ENCODE measurements around the gene GORAB. TPM values are rescaled to one million over a fixed set of nuclear protein-coding genes. Genes with fewer than 3 reads are reported as not detected.

GORAB gene
- total RNA-seq, 2 experiments from 2014 or later: 8.2 to 9.5 TPM

DNA sequence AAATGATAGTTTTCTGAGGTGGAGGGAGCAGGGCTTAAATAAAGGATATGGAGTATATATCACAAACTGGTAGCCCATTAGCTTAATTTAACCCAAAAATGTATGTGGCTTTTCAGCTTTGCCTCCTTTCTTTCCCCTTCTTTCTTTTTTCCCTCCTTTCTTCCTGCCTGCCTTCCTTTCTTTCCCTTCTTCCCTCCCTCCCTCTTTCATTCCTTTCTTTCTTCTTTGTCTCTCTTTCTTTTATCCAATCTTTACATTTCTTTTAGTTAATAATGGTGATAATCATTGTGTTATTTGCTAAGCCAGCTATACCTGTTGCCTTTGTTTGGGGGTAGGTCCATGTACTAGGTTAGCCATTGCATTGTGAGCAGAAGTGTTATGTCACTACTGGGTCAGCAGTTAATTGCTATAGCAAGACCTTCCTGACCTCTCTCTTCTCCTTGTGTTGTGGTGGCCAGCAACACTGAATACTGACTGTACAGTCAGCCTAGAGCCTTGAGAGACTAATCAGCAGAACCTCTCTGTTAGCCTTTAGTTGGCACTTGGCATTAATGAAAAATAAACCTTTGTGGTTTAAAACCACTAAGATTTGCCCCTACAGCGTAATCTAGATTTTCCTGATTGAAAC lies 5.1 kb downstream of the GORAB start:
- peaks cover 14% of the 10 kb centered on the region for H3K4me1 Mint-ChIP-seq (ENCODE audit: low read depth)
- intact Hi-C loops (cut with micrococcal nuclease): loop anchor here (10.0 kb wide), 1 partner anchor 462 kb away; the partner anchor contains the start of gene KIFAP3
- CTCF ChIA-PET: no interaction called here
- no peaks in the 10 kb centered on the region for H3K9me3 Mint-ChIP-seq
- peaks cover 40% of the 10 kb centered on the region for H3K36me3 Mint-ChIP-seq (ENCODE audit: low read depth)
- no peak for TF ChIP-seq CTCF (IDR thresholded peaks at IDR 0.05)
- H3K4me3 Mint-ChIP-seq: no peak overlapping the region
- H3K27ac Mint-ChIP-seq: no peak overlapping the region
- no peak for ATAC-seq
- POLR2A ChIA-PET: no interaction called here
- no peak for DNase-seq
- H3K27me3 Mint-ChIP-seq: no peaks in the 10 kb centered on the region

DNA sequence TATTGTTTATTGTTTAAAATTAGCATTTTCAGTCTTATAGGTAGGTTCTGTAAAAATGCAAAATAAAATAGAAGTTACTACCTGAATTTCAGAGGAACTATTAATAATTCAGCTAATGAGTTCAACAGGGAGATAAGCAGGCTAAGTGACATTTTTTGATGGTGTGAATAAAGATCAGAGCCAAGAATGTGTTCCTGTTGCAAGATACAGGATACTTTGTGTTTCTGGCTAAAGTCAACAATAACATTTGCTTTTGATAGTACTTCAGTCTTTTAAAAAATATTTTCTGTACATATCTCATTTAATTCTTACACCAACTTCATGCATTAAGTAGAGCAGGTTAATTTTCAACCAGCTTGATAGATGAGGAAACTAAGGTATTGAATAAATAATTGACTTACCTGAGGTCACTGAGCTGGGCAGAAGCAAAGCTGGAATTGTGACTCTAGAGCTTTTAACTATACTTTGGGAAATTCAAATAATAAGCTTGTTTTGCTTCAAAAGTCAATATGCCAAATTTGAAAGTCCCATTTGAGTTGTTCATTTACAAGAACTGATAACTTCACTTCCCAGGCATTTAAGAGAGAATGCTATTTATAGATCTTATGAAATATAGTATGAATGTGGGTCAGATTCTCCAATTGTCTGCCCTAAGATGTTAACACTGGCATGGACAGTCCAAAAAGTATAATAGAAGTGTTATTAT lies 6.0 kb downstream of the GORAB start:
- Mint-ChIP-seq H3K36me3 (ENCODE audit: low read depth) (peaks cover 43% of the 10 kb centered on the region), H3K4me1 (ENCODE audit: low read depth) (peaks cover 14% of the 10 kb centered on the region), H3K27ac (no peak overlapping the region), H3K27me3 (no peaks in the 10 kb centered on the region), H3K4me3 (no peak overlapping the region), H3K9me3 (no peaks in the 10 kb centered on the region)
- ATAC-seq: no peak
- CTCF ChIA-PET: no interaction called here
- intact Hi-C loops (cut with micrococcal nuclease): loop anchor here (10.0 kb wide), 1 partner anchor 463 kb away; the partner anchor contains the start of gene KIFAP3
- POLR2A ChIA-PET: no interaction called here
- DNase-seq: no peak
- no peak for TF ChIP-seq CTCF (IDR thresholded peaks at IDR 0.05)

- Mint-ChIP-seq H3K4me1 (ENCODE audit: low read depth) (peaks cover 14% of the 10 kb centered on the region), H3K36me3 (ENCODE audit: low read depth) (peaks cover 49% of the 10 kb centered on the region)
- POLR2A ChIA-PET: no interaction called here
Observed at GRCh38 chr1:170538687-170539086, 6.7 kb downstream of the GORAB start.

GRCh38 chr1:170539154-170539553 lies 7.2 kb downstream of the GORAB start:
- Mint-ChIP-seq H3K27ac (peak overlapping the region; percentile 38), H3K4me3 (no peak overlapping the region), H3K36me3 (ENCODE audit: low read depth) (peaks cover 53% of the 10 kb centered on the region), H3K27me3 (no peaks in the 10 kb centered on the region), H3K4me1 (ENCODE audit: low read depth) (peaks cover 14% of the 10 kb centered on the region), H3K9me3 (no peaks in the 10 kb centered on the region)
- no peak for TF ChIP-seq CTCF (IDR thresholded peaks at IDR 0.05)
- ATAC-seq (no peak), DNase-seq (no peak)
- CTCF ChIA-PET: no interaction called here
- intact Hi-C loops (cut with micrococcal nuclease): loop anchor here (10.0 kb wide), 1 partner anchor 464 kb away; the partner anchor contains the start of gene KIFAP3
- POLR2A ChIA-PET: no interaction called here

More at GRCh38 chr1:170538687-170539086, 6.7 kb downstream of the GORAB start:
- Mint-ChIP-seq H3K4me3 (no peak overlapping the region), H3K27ac (no peak overlapping the region), H3K27me3 (no peaks in the 10 kb centered on the region), H3K9me3 (no peaks in the 10 kb centered on the region)
- intact Hi-C loops (cut with micrococcal nuclease): loop anchor here (10.0 kb wide), 1 partner anchor 464 kb away; the partner anchor contains the start of gene KIFAP3
- no peak for ATAC-seq
- CTCF ChIA-PET: no interaction called here
- no peak for DNase-seq
- TF ChIP-seq CTCF (IDR thresholded peaks at IDR 0.05): no peak

DNA sequence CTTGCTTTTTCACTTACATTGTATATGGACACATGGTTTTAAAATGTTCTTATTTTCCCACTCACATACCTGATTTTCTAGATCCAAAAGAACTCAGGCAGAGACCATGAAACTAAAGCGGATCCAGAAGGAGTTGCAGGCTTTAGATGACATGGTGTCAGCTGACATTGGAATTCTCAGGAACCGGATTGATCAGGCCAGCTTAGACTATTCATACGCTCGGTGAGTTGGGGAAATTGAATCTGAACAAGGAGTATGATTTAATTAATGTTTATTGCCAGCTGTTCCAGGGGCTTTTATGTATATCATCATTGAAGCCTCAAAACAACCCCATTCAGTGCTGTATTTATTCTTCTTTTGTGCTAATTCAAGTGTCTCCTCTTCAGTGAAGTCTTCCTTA lies 12.7 kb downstream of the GORAB start:
- intact Hi-C loops (cut with micrococcal nuclease): no loop called here
- peaks cover 5% of the 10 kb centered on the region for H3K4me1 Mint-ChIP-seq (ENCODE audit: low read depth)
- H3K4me3 Mint-ChIP-seq: no peak overlapping the region
- H3K27ac Mint-ChIP-seq: no peak overlapping the region
- CTCF ChIA-PET: interaction anchor here (1.4 kb wide), 1 partner anchor 13 kb away, joined by 5 read pairs; the partner anchor contains the start of gene GORAB
- no peaks in the 10 kb centered on the region for H3K27me3 Mint-ChIP-seq
- peaks cover 67% of the 10 kb centered on the region for H3K36me3 Mint-ChIP-seq (ENCODE audit: low read depth)
- DNase-seq (no peak), ATAC-seq (no peak)
- H3K9me3 Mint-ChIP-seq: peaks cover 2% of the 10 kb centered on the region
- POLR2A ChIA-PET: interaction anchor here (1.7 kb wide), 1 partner anchor 13 kb away, joined by 4 read pairs; no protein-coding TSS in a partner anchor
- TF ChIP-seq CTCF (IDR thresholded peaks at IDR 0.05): no peak

Measured in activated CD8-positive, alpha-beta T cell treated with anti-CD3 and anti-CD28 coated beads for 36 hours (primary cell).